C4-2B (cell line): ENCODE results near the gene RDH14.

ENCODE experiments used
- CTCF ChIP-seq: fragments of 450-650 bp; conservative IDR thresholded peaks from 2 replicates; pipeline ENCODE4 v1.5.1; 2017; ENCODE audit warnings: mild to moderate bottlenecking
- ZFX ChIP-seq: fragments of 450-650 bp; IDR thresholded peaks from 2 replicates; pipeline ENCODE4 v1.6.1; 2017

DNA sequence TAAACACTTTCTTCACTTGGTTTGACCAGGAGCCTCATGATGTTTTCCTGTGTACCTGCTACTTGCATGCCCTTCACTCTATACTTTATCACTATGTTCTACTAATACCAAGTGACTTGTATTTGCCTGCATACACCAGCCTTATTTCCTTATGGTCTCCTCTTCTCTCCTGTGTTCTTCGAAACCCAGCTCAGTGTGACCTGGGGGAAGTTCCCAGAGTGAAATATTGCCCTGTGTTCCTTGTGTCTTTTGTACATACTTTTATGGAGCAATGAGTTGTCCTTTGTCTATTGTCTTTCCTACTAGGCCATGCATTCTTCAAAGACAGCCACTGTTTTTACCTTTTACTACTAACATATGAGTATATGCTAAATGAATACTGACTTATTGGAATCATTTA, 28.3 kb upstream of the RDH14 start:
- TF ChIP-seq CTCF, result no peak
- no peak for TF ChIP-seq ZFX
